HepG2 (cell line): ENCODE data around the gene OR2V2. TPM values are rescaled to one million over a fixed set of nuclear protein-coding genes. Genes with fewer than 3 reads are reported as not detected.

Experiments
- BRF2 ChIP-seq: sonication (generic); formaldehyde crosslinking; IDR thresholded peaks from 2 replicates; pipeline ENCODE4 v1.8.1; 2022; ENCODE audit warnings: mild to moderate bottlenecking, missing genetic modification reagents
- KDM5A ChIP-seq: fragments of 200-600 bp; sonication (generic); IDR thresholded peaks from 2 replicates; pipeline ENCODE4 v1.7.0; 2018; ENCODE audit warnings: antibody characterized with exemption, mild to moderate bottlenecking, low read length, borderline replicate concordance
- MED8 ChIP-seq: sonication (generic); formaldehyde crosslinking; IDR thresholded peaks from 2 replicates; pipeline ENCODE4 v1.8.1; 2023; ENCODE audit warnings: mild to moderate bottlenecking, missing genetic modification reagents; ENCODE audit not compliant: insufficient replicate concordance
- SYNCRIP ChIP-seq: fragments of 200-400 bp; formaldehyde crosslinking; IDR thresholded peaks from 2 replicates; pipeline ENCODE4 v1.6.1; 2018; ENCODE audit warnings: mild to moderate bottlenecking, low read depth, low read length; ENCODE audit not compliant: insufficient read depth
- YEATS2 ChIP-seq: sonication (generic); formaldehyde crosslinking; IDR thresholded peaks from 2 replicates; pipeline ENCODE4 v1.4.0; 2020; ENCODE audit warnings: missing genetic modification reagents, borderline replicate concordance
- ZBTB46 ChIP-seq: sonication (generic); formaldehyde crosslinking; IDR thresholded peaks from 2 replicates; pipeline ENCODE4 v1.4.0; 2020; ENCODE audit warnings: mild to moderate bottlenecking, missing genetic modification reagents, borderline replicate concordance
- ZC3H4 ChIP-seq: sonication (generic); formaldehyde crosslinking; IDR thresholded peaks from 2 replicates; pipeline ENCODE4 v1.4.0; 2020; ENCODE audit warnings: missing genetic modification reagents, borderline replicate concordance
- ZMAT3 ChIP-seq: sonication (generic); formaldehyde crosslinking; conservative IDR thresholded peaks from 2 replicates; pipeline ENCODE4 v1.7.0; 2021; ENCODE audit warnings: missing genetic modification reagents
- ZNF318 ChIP-seq: sonication (generic); formaldehyde crosslinking; IDR thresholded peaks from 2 replicates; pipeline ENCODE4 v1.4.0; 2020; ENCODE audit warnings: mild to moderate bottlenecking, missing genetic modification reagents
- ZNF34 ChIP-seq: sonication (generic); formaldehyde crosslinking; IDR thresholded peaks from 2 replicates; pipeline ENCODE4 v1.4.0; 2020; ENCODE audit warnings: mild to moderate bottlenecking, missing genetic modification reagents, borderline replicate concordance
- ZNF710 ChIP-seq: sonication (generic); formaldehyde crosslinking; IDR thresholded peaks from 2 replicates; pipeline ENCODE4 v1.5.0; 2020; ENCODE audit warnings: mild to moderate bottlenecking, missing genetic modification reagents, borderline replicate concordance
- polyA plus RNA-seq, 8 experiments: library from polyadenylated mRNA; depleted of rRNA in 3 of 8; stranded (reverse) in 7 of 8; unstranded in 1 of 8; fragments of >200 nt; fragmentation: Illumina TruSeq in 4 of 8; extraction: Trizol in 4 of 8; gene quantifications; 2 replicates each; pipeline versions ENCODE4 v1.2.1 to v1.2.3, GENCODE V29; 2011 to 2016; ENCODE audit warnings: low read depth in 4 of 8, missing spikeins in 1 of 8, mixed read lengths in 1 of 8; ENCODE audit not compliant: insufficient read depth in 1 of 8
- total RNA-seq, 5 experiments: library from RNA; depleted of rRNA; stranded (reverse); fragments of >200 nt; fragmentation: Illumina TruSeq; extraction: Trizol; gene quantifications; 2 replicates each; pipeline ENCODE4 v1.2.3, GENCODE V29; 2016; ENCODE audit warnings: low read depth in 1 of 5
- TF ChIP-seq, protein P1 (sequence below): sonication (generic); formaldehyde crosslinking; IDR thresholded peaks from 2 replicates; pipeline ENCODE4 v1.9.0; 2021; ENCODE audit warnings: missing genetic modification reagents, mild to moderate bottlenecking, borderline replicate concordance

The OR2V2 gene
- total and polyA plus RNA-seq, 2 of the 13 experiments (the other 11 are each of a cell fraction or from before 2014, with no cell fraction given) = not detected

GRCh38 chr5:181207214-181207959 lies 60.0 kb downstream of the OR2V2 start (continued):
- TF ChIP-seq BRF2 (CRISPR knock-in tag) = no peak
- no peak for TF ChIP-seq ZNF710 (CRISPR knock-in tag)
- TF ChIP-seq MED8 (CRISPR knock-in tag) = no peak
- TF ChIP-seq ZMAT3 (CRISPR knock-in tag) = no peak
- no peak for TF ChIP-seq ZNF318
- no peak for TF ChIP-seq KDM5A
- no peak for TF ChIP-seq ZBTB46 (CRISPR knock-in tag)
- TF ChIP-seq YEATS2 (CRISPR knock-in tag) = no peak
- no peak for TF ChIP-seq ZC3H4 (CRISPR knock-in tag)
- no peak for TF ChIP-seq SYNCRIP
- TF ChIP-seq ZNF34 (CRISPR knock-in tag) = no peak
- TF ChIP-seq, protein P1, sequence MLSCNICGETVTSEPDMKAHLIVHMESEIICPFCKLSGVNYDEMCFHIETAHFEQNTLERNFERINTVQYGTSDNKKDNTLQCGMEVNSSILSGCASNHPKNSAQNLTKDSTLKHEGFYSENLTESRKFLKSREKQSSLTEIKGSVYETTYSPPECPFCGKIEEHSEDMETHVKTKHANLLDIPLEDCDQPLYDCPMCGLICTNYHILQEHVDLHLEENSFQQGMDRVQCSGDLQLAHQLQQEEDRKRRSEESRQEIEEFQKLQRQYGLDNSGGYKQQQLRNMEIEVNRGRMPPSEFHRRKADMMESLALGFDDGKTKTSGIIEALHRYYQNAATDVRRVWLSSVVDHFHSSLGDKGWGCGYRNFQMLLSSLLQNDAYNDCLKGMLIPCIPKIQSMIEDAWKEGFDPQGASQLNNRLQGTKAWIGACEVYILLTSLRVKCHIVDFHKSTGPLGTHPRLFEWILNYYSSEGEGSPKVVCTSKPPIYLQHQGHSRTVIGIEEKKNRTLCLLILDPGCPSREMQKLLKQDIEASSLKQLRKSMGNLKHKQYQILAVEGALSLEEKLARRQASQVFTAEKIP (CRISPR knock-in tag) = no peak
